SU-DHL-6 (cell line): ENCODE results near the gene LHFPL4.

ENCODE experiments used
- CTCF ChIP-seq: fragments of 200-600 bp; sonication (generic); IDR thresholded peaks from one replicate; pipeline ENCODE4 v1.5.1; 2017; ENCODE audit warnings: antibody characterized with exemption, mild to moderate bottlenecking, low read length, moderate library complexity; ENCODE audit not compliant: insufficient read depth, poor library complexity, severe bottlenecking
- EZH2phosphoT487 ChIP-seq: fragments of 200-600 bp; sonication (generic), shearing (Covaris generic); conservative IDR thresholded peaks from 2 replicates; pipeline ENCODE4 v1.6.1; 2018; ENCODE audit warnings: mild to moderate bottlenecking, antibody characterized with exemption, low read length, moderate library complexity, mixed read lengths

GRCh38 chr3:9582332-9582731, 28.7 kb upstream of the LHFPL4 start:
- TF ChIP-seq CTCF (no peak), EZH2phosphoT487 (no peak)
